Measurements from ENCODE around the gene ZSCAN23. TPM values are rescaled to one million over a fixed set of nuclear protein-coding genes. Genes with fewer than 3 reads are reported as not detected.
A peak's percentile ranks its signal among the peaks of the same experiment; 100 is the strongest.

Gene ZSCAN23
- total and polyA plus RNA-seq, 2 of the 8 experiments (the other 6 are each of a cell fraction or from before 2014, with no cell fraction given), result 0.74 to 5.3 TPM

- H3K79me2 ChIP-seq (ENCODE audit: control insufficient read depth in 1 of 2, insufficient read depth in 2 of 2, low read length in 2 of 2), result no peaks in the 10 kb centered on the region
- H2BK120ac ChIP-seq (replicated peaks; ENCODE audit: low read depth, low read length), result no peak overlapping the region
- H2BK15ac ChIP-seq (ENCODE audit: low read length), result no peak overlapping the region
- H2BK5ac ChIP-seq (ENCODE audit: low read depth, low read length), result no peak overlapping the region
- H3K56ac ChIP-seq (replicated peaks; ENCODE audit: insufficient read length, low read depth, low read length), result no peak overlapping the region
- POLR2A ChIA-PET (ENCODE audit: partially characterized antibody), result interaction anchor here (0.8 to 2.4 kb wide), 2 partner anchors 10 to 144 kb away, joined by 3 to 10 read pairs; no protein-coding TSS in a partner anchor
- peaks cover 0 to 2% (median 0%) of the 10 kb centered on the region in 4 experiments; a peak in 3 of 7 replicates for H3K27me3 ChIP-seq (replicated peaks in 1 of 4; ENCODE audit: control insufficient read depth in 3 of 4, extremely low read depth in 1 of 4, insufficient read depth in 3 of 4, low read length in 3 of 4)
- CTCF ChIA-PET (ENCODE audit: partially characterized antibody), result interaction anchor here (2.5 kb wide), 1 partner anchor 54 kb away, joined by 10 read pairs; no protein-coding TSS in a partner anchor
- no peak overlapping the region for H3K4ac ChIP-seq (replicated peaks; ENCODE audit: insufficient read length, low read depth, low read length)
- no peak overlapping the region for H3K9ac ChIP-seq (replicated peaks in 1 of 4; ENCODE audit: extremely low read depth in 1 of 4, low read depth in 3 of 4, low read length in 3 of 4)
- no peak overlapping the region for H4K5ac ChIP-seq (ENCODE audit: insufficient read length, low read depth, low read length)
- TF ChIP-seq TBP (IDR thresholded peaks at IDR 0.05; ENCODE audit: low read depth, low read length) (peak; percentile 69), RBBP5 (IDR thresholded peaks at IDR 0.05; ENCODE audit: borderline replicate concordance, low read depth, low read length) (no peak)
- 81% methylated on average over 12 of the region's 12 CpGs; no CpG with 5 or more reads in 1 of the 2 experiments for WGBS, 2 experiments (ENCODE audit: extremely low coverage in 1 of 2, insufficient coverage in 1 of 2, insufficient read length in 1 of 2, insufficient replicate concordance in 2 of 2, low coverage in 1 of 2, low lambda C conversion rate in 2 of 2, missing lambda C conversion rate in 1 of 2)
- no peak overlapping the region for H2BK12ac ChIP-seq (ENCODE audit: low read depth, low read length)
- no peaks in the 10 kb centered on the region for H4K20me1 ChIP-seq (replicated peaks in 1 of 2; ENCODE audit: control insufficient read depth in 1 of 2, insufficient read depth in 2 of 2, low read length in 2 of 2)
- H2AFZ ChIP-seq (ENCODE audit: low read length), result no peak overlapping the region
- H2AK5ac ChIP-seq (ENCODE audit: low read depth, low read length), result no peak overlapping the region
- no peak overlapping the region for H3K23ac ChIP-seq (ENCODE audit: insufficient read length)
- FAIRE-seq (no peak), DNase-seq (ENCODE audit: low read depth in 1 of 2, low spot score in 2 of 2) (no peak)
- H3K4me1 ChIP-seq (replicated peaks in 1 of 4; ENCODE audit: control insufficient read depth in 3 of 4, insufficient read depth in 4 of 4, low read length in 3 of 4), result no peaks in the 10 kb centered on the region
- peaks cover 3% of the 10 kb centered on the region; the same call in 1 of the 2 replicates for H3K23me2 ChIP-seq (ENCODE audit: low read depth, low read length)
- no peak overlapping the region for H4K91ac ChIP-seq (replicated peaks; ENCODE audit: insufficient read length, low read length)
- H3K4me2 ChIP-seq (ENCODE audit: insufficient read depth in 1 of 2, low read depth in 2 of 2, low read length in 2 of 2), result peak overlapping the region in 1 of 2 experiments; percentile 47; a peak in 1 of 4 replicates
- no peak overlapping the region for H3K27ac ChIP-seq (ENCODE audit: low read depth, low read length)
- H3K14ac ChIP-seq (ENCODE audit: insufficient read length), result no peak overlapping the region
- H3K4me3 ChIP-seq (ENCODE audit: extremely low read depth in 1 of 4, insufficient read depth in 2 of 4, low read depth in 3 of 4, low read length in 4 of 4), result peak overlapping the region in 1 of 4 experiments; percentile 34; a peak in 3 of 8 replicates
- H3K79me1 ChIP-seq (ENCODE audit: low read depth, low read length), result no peaks in the 10 kb centered on the region
- no peak overlapping the region for H3K18ac ChIP-seq (ENCODE audit: extremely low read depth, low read length)
- no peaks in the 10 kb centered on the region for H3K36me3 ChIP-seq (ENCODE audit: control insufficient read depth in 2 of 4, insufficient read depth in 4 of 4, low read length in 3 of 4)
- no peak overlapping the region for H2BK20ac ChIP-seq (ENCODE audit: low read length)
- no peak overlapping the region for H4K8ac ChIP-seq (ENCODE audit: extremely low read depth, insufficient read depth, low read length)
- H3K9me3 ChIP-seq (ENCODE audit: insufficient read depth in 2 of 2, low read depth in 1 of 2, low read length in 1 of 2), result no peaks in the 10 kb centered on the region
These were observed 35.2 kb upstream of the ZSCAN23 start for GRCh38 chr6:28478518-28478917.

Data from H1 (cell line).